Measurements from ENCODE around the gene SLC9A8.

DNA sequence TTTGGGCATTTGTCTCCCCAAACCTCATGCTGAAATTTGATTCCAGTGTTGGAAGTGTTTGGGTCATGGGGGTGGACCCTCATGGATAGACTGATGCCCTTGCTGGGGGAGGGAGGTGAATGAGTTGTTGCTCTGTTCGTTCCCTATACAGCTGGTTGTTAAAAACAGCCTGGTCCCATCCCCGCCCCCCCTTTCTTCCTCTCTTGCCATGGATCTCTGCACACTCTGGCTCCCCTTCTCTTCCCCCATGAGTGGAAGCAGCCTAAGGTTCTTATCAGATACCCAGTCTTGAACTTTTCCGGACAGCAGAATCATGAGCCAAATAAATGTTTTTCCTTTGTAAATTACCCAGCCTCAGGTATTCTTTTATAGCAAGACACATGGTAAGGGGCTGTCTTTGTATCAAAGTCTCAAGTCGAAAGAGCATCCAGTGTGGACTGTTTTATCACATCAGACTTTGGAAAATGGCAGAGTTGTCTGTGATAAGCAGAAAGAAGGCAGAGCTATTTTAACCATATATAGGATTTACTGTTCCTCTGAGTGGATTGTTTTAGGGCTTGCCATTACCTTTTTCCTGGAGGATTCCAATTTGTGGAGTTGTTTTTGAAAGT is 31.2 kb downstream of the SLC9A8 start:
- TF ChIP-seq POLR2A (IDR thresholded peaks at IDR 0.05): no peak
- TF ChIP-seq, protein P1, sequence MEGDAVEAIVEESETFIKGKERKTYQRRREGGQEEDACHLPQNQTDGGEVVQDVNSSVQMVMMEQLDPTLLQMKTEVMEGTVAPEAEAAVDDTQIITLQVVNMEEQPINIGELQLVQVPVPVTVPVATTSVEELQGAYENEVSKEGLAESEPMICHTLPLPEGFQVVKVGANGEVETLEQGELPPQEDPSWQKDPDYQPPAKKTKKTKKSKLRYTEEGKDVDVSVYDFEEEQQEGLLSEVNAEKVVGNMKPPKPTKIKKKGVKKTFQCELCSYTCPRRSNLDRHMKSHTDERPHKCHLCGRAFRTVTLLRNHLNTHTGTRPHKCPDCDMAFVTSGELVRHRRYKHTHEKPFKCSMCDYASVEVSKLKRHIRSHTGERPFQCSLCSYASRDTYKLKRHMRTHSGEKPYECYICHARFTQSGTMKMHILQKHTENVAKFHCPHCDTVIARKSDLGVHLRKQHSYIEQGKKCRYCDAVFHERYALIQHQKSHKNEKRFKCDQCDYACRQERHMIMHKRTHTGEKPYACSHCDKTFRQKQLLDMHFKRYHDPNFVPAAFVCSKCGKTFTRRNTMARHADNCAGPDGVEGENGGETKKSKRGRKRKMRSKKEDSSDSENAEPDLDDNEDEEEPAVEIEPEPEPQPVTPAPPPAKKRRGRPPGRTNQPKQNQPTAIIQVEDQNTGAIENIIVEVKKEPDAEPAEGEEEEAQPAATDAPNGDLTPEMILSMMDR (IDR thresholded peaks at IDR 0.05): no peak
